H1 (cell line): ENCODE data around the gene NCAPD2. TPM values are rescaled to one million over a fixed set of nuclear protein-coding genes. Genes with fewer than 3 reads are reported as not detected.

Experiments used
- CTCF ChIA-PET: fragments of 300-600 bp; sonication (Branson Sonifier 250); formaldehyde crosslinking; loops from one replicate; lab custom pipeline; 2021; ENCODE audit not compliant: partially characterized antibody; lab: Charles Lee
- POLR2A ChIA-PET: fragments of 300-600 bp; sonication (Branson Sonifier 250); formaldehyde crosslinking; loops from one replicate; lab custom pipeline; 2021; ENCODE audit warnings: inconsistent platforms; ENCODE audit not compliant: partially characterized antibody; lab: Charles Lee
- DNase-seq, 2 experiments: peaks; one replicate each; pipeline versions ENCODE4 v3.0.0 to v3.0.0-alpha.2; 2010 to 2022; ENCODE audit warnings: low spot score in 2 of 2, low read depth in 1 of 2, mixed read lengths in 1 of 2
- FAIRE-seq: peaks from 2 replicates; lab custom pipeline; 2011; peaks lifted over from hg19 to GRCh38; lab: Jason Lieb, UNC
- H2AFZ ChIP-seq: 2 replicates; pipeline ENCODE4 v1.8.1; 2012; ENCODE audit warnings: low read length, inconsistent platforms
- H2AK5ac ChIP-seq: 2 replicates; pipeline ENCODE4 v1.6.1; 2013; ENCODE audit warnings: low read depth, low read length
- H2BK120ac ChIP-seq: replicated peaks from 2 replicates; pipeline ENCODE3; 2013; ENCODE audit warnings: low read depth, low read length, inconsistent platforms
- H2BK12ac ChIP-seq: 2 replicates; pipeline ENCODE4 v1.6.1; 2013; ENCODE audit warnings: low read depth, low read length
- H2BK15ac ChIP-seq: 2 replicates; pipeline ENCODE4 v1.6.1; 2013; ENCODE audit warnings: low read length
- H2BK20ac ChIP-seq: 2 replicates; pipeline ENCODE4 v1.6.1; 2013; ENCODE audit warnings: low read length
- H2BK5ac ChIP-seq: 2 replicates; pipeline ENCODE4 v1.6.1; 2013; ENCODE audit warnings: low read depth, low read length
- H3K14ac ChIP-seq: 2 replicates; pipeline ENCODE4 v1.6.1; 2013; ENCODE audit warnings: inconsistent platforms; ENCODE audit not compliant: insufficient read length
- H3K18ac ChIP-seq: 2 replicates; pipeline ENCODE4 v1.6.1; 2013; ENCODE audit warnings: low read length; ENCODE audit errors: extremely low read depth
- H3K23ac ChIP-seq: 2 replicates; pipeline ENCODE4 v1.6.1; 2013; ENCODE audit warnings: inconsistent platforms; ENCODE audit not compliant: insufficient read length
- H3K23me2 ChIP-seq: 2 replicates; pipeline ENCODE4 v1.6.1; 2013; ENCODE audit warnings: low read depth, low read length
- H3K27ac ChIP-seq: 2 replicates; pipeline ENCODE4 v1.6.1; 2011; ENCODE audit warnings: low read depth, low read length, inconsistent platforms
- H3K27me3 ChIP-seq, 4 experiments: replicated peaks in 1 of 4; 1 replicate in 1 of 4; 2 replicates in 3 of 4; pipeline versions ENCODE4 v1.6.1 to v1.8.1; 2011 to 2013; ENCODE audit warnings: low read length in 3 of 4, mild to moderate bottlenecking in 3 of 4, inconsistent platforms in 2 of 4, mixed read lengths in 2 of 4, moderate library complexity in 1 of 4; ENCODE audit not compliant: control insufficient read depth in 3 of 4, insufficient read depth in 3 of 4; ENCODE audit errors: extremely low read depth in 1 of 4
- H3K36me3 ChIP-seq, 4 experiments: 2 replicates each; pipeline versions ENCODE4 v1.6.1 to v1.8.1; 2011 to 2013; ENCODE audit warnings: mild to moderate bottlenecking in 4 of 4, low read length in 3 of 4, moderate library complexity in 2 of 4, control low read depth in 1 of 4, inconsistent platforms in 1 of 4; ENCODE audit not compliant: insufficient read depth in 4 of 4, control insufficient read depth in 2 of 4
- H3K4ac ChIP-seq: replicated peaks from 2 replicates; pipeline ENCODE3; 2013; ENCODE audit warnings: low read length, low read depth, mixed read lengths, inconsistent platforms; ENCODE audit not compliant: insufficient read length
- H3K4me1 ChIP-seq, 4 experiments: replicated peaks in 1 of 4; 1 replicate in 1 of 4; 2 replicates in 3 of 4; pipeline versions ENCODE4 v1.6.1 to v1.8.1; 2011 to 2013; ENCODE audit warnings: low read length in 3 of 4, inconsistent platforms in 2 of 4, mixed read lengths in 1 of 4; ENCODE audit not compliant: insufficient read depth in 4 of 4, control insufficient read depth in 3 of 4
- H3K4me2 ChIP-seq, 2 experiments: 2 replicates each; pipeline versions ENCODE4 v1.6.1 to v1.8.1; 2011 to 2013; ENCODE audit warnings: low read depth in 2 of 2, low read length in 2 of 2, control low read depth in 1 of 2, inconsistent platforms in 1 of 2, mild to moderate bottlenecking in 1 of 2; ENCODE audit not compliant: insufficient read depth in 1 of 2
- H3K4me3 ChIP-seq, 4 experiments: fragments of 200-600, 300-600 bp in 1 of 4; sonication (generic), shearing (Covaris generic), sonication (Bioruptor Twin) in 1 of 4; 2 replicates each; pipeline versions ENCODE4 v1.5.1 to v1.8.1; 2011 to 2016; ENCODE audit warnings: low read length in 4 of 4, low read depth in 3 of 4, control low read depth in 2 of 4, inconsistent platforms in 2 of 4, mild to moderate bottlenecking in 2 of 4, mixed read lengths in 1 of 4, moderate library complexity in 1 of 4; ENCODE audit not compliant: insufficient read depth in 2 of 4; ENCODE audit errors: extremely low read depth in 1 of 4
- H3K56ac ChIP-seq: replicated peaks from 2 replicates; pipeline ENCODE3; 2013; ENCODE audit warnings: low read depth, mild to moderate bottlenecking, mixed read lengths, low read length, inconsistent platforms; ENCODE audit not compliant: insufficient read length
- H3K79me1 ChIP-seq: 2 replicates; pipeline ENCODE4 v1.6.1; 2013; ENCODE audit warnings: low read depth, low read length, control low read depth
- H3K79me2 ChIP-seq, 2 experiments: 2 replicates each; pipeline versions ENCODE4 v1.6.1 to v1.8.1; 2012 to 2013; ENCODE audit warnings: low read length in 2 of 2, mild to moderate bottlenecking in 2 of 2, inconsistent platforms in 1 of 2; ENCODE audit not compliant: insufficient read depth in 2 of 2, control insufficient read depth in 1 of 2
- H3K9ac ChIP-seq, 4 experiments: replicated peaks in 1 of 4; 1 replicate in 1 of 4; 2 replicates in 3 of 4; pipeline versions ENCODE4 v1.6.1 to v1.8.1; 2011 to 2013; ENCODE audit warnings: low read depth in 3 of 4, low read length in 3 of 4, control low read depth in 2 of 4, mild to moderate bottlenecking in 2 of 4, moderate library complexity in 2 of 4, inconsistent platforms in 1 of 4; ENCODE audit errors: extremely low read depth in 1 of 4
- H3K9me3 ChIP-seq, 2 experiments: 2 replicates each; pipeline versions ENCODE4 v1.6.1 to v1.8.1; 2012 to 2013; ENCODE audit warnings: mild to moderate bottlenecking in 2 of 2, moderate library complexity in 2 of 2, control low read depth in 1 of 2, inconsistent platforms in 1 of 2, low read depth in 1 of 2, low read length in 1 of 2, mixed read lengths in 1 of 2; ENCODE audit not compliant: insufficient read depth in 2 of 2
- H4K20me1 ChIP-seq, 2 experiments: replicated peaks in 1 of 2; 2 replicates each; pipeline versions ENCODE3 to v1.8.1; 2011 to 2013; ENCODE audit warnings: inconsistent platforms in 2 of 2, low read length in 2 of 2, mild to moderate bottlenecking in 1 of 2; ENCODE audit not compliant: insufficient read depth in 2 of 2, control insufficient read depth in 1 of 2
- H4K5ac ChIP-seq: 2 replicates; pipeline ENCODE4 v1.6.1; 2013; ENCODE audit warnings: low read length, low read depth, mixed read lengths, inconsistent platforms; ENCODE audit not compliant: insufficient read length
- H4K8ac ChIP-seq: 2 replicates; pipeline ENCODE4 v1.8.0; 2013; ENCODE audit warnings: mild to moderate bottlenecking, moderate library complexity, low read length, inconsistent platforms; ENCODE audit not compliant: insufficient read depth; ENCODE audit errors: extremely low read depth
- H4K91ac ChIP-seq: replicated peaks from 2 replicates; pipeline ENCODE3; 2013; ENCODE audit warnings: low read length, mixed read lengths, inconsistent platforms; ENCODE audit not compliant: insufficient read length
- BACH1 ChIP-seq: IDR thresholded peaks from 2 replicates; pipeline ENCODE4 v1.6.1; 2012; ENCODE audit warnings: low read length, improper control_type of control experiment
- CTBP2 ChIP-seq: IDR thresholded peaks from 2 replicates; pipeline ENCODE4 v1.7.0; 2011; ENCODE audit warnings: borderline replicate concordance, mild to moderate bottlenecking, moderate library complexity, mixed read lengths, low read length; ENCODE audit not compliant: insufficient read depth, insufficient read length
- KDM5A ChIP-seq: fragments of 200-600 bp; IDR thresholded peaks from 2 replicates; pipeline ENCODE4 v1.7.1; 2012; ENCODE audit warnings: mild to moderate bottlenecking, low read length, inconsistent platforms, mixed read lengths
- MAFK ChIP-seq: IDR thresholded peaks from 2 replicates; pipeline ENCODE4 v1.6.1; 2012; ENCODE audit warnings: low read depth, mild to moderate bottlenecking, improper control_type of control experiment, low read length
- NANOG ChIP-seq: IDR thresholded peaks from 2 replicates; pipeline ENCODE4 v1.6.1; 2011; ENCODE audit warnings: low read length, low read depth, mild to moderate bottlenecking, inconsistent platforms; ENCODE audit not compliant: insufficient read depth, poor library complexity, severe bottlenecking
- RNF2 ChIP-seq: fragments of 200-900, 300-1000 bp; sonication (generic); IDR thresholded peaks from 2 replicates; pipeline ENCODE4 v1.7.1; 2016; ENCODE audit warnings: borderline replicate concordance, low read depth, mild to moderate bottlenecking, antibody characterized with exemption, low read length; ENCODE audit not compliant: poor library complexity, severe bottlenecking; ENCODE audit errors: missing control alignments
- ZNF274 ChIP-seq: IDR thresholded peaks from 2 replicates; pipeline ENCODE4 v1.7.0; 2012; ENCODE audit warnings: low read length, borderline replicate concordance; ENCODE audit errors: extremely low read depth
- WGBS, 2 experiments: shearing (Covaris generic) in 1 of 2; methylation state at CpG; one replicate each; pipeline versions ENCODE4 v1.1.6 to v1.1.7; 2013 to 2015; ENCODE audit warnings: low lambda C conversion rate in 2 of 2, mixed read lengths in 2 of 2, inconsistent platforms in 1 of 2, low coverage in 1 of 2, missing lambda C conversion rate in 1 of 2; ENCODE audit not compliant: insufficient replicate concordance in 2 of 2, insufficient coverage in 1 of 2, insufficient read length in 1 of 2; ENCODE audit errors: extremely low coverage in 1 of 2, missing lambda C conversion rate in 1 of 2; 5-methylcytosine and 5-hydroxymethylcytosine counted together
- polyA plus RNA-seq, 7 experiments: library from polyadenylated mRNA; depleted of rRNA in 3 of 7; stranded (reverse) in 5 of 7; unstranded in 2 of 7; fragments of >200 nt in 5 of 7; fragments of 200-250 nt in 2 of 7; gene quantifications; 1 replicate in 5 of 7; 2 replicates in 1 of 7; 4 replicates in 1 of 7; pipeline versions ENCODE4 v1.2.1 to v1.2.3, GENCODE V29; 2011 to 2013; ENCODE audit warnings: missing spikeins in 2 of 7, mixed read lengths in 2 of 7
- total RNA-seq: library from RNA; stranded (reverse); fragmentation: NEBNext Ultra II Directional; extraction: Animal tissue kit (Norgen Biotek cat#: 25700); gene quantifications from 2 replicates; pipeline ENCODE4 v1.2.1, GENCODE V29; 2021
- TF ChIP-seq, protein P1 (sequence below), 3 experiments: IDR thresholded peaks; 1 replicate in 2 of 3; 2 replicates in 1 of 3; pipeline versions ENCODE4 v1.5.1 to v1.6.1; 2011; ENCODE audit warnings: low read length in 3 of 3, mild to moderate bottlenecking in 3 of 3, inconsistent platforms in 2 of 3, low read depth in 1 of 3, moderate library complexity in 1 of 3; ENCODE audit not compliant: insufficient read depth in 1 of 3; ENCODE audit errors: control extremely low read depth in 1 of 3

NCAPD2 gene
- total and polyA plus RNA-seq, 2 of the 8 experiments (the other 6 are each of a cell fraction or from before 2014, with no cell fraction given), result 55.8 to 132 TPM

DNA sequence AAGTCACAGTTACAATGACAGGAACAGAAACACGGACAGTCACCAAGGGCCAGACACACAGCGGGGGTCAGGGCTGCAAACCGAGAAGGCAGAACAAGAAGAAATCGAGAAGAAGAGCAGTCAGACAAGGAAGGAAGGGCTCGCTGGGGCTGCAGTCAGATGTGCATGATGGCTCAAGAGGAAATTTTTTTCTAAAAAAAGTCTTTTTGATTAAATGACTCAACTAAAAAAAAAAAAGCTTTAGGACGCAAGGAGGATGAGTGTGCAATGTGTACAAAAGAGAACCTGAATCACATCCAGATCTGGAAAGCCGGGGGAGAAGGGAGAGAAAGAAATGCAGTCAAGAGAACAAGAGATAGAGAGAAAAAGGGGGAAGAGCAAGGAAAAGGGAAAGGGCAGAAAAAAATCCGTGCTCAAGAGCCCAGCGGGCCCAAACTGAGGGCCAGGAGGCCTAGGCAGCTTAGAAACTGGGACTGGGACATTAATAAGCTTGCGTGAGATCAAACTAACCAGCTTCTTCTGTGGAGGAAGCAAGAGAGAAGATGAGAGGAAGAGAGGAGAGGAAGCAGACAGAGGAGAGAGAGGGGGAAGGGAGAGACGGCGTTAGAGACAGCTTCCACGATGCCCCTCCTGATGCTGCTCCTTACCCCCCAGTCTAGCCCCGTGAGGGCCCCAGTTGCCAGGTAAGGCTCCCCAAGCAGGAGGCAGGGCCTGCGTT lies 55.2 kb downstream of the NCAPD2 start:
- no peak overlapping the region for H3K27ac ChIP-seq
- H3K23me2 ChIP-seq, result no peaks in the 10 kb centered on the region
- H3K14ac ChIP-seq, result no peak overlapping the region
- no peak overlapping the region for H2AK5ac ChIP-seq
- H3K27me3 ChIP-seq, result no peaks in the 10 kb centered on the region
- no peak for DNase-seq
- no peak overlapping the region for H4K8ac ChIP-seq
- H4K91ac ChIP-seq, result no peak overlapping the region
- 91% methylated on average over 12 of the region's 15 CpGs; no CpG with 5 or more reads in 1 of the 2 experiments for WGBS, 2 experiments
- no peak overlapping the region for H3K9ac ChIP-seq
- peaks cover 21% of the 10 kb centered on the region for H3K79me1 ChIP-seq
- H3K9me3 ChIP-seq, result no peaks in the 10 kb centered on the region
- FAIRE-seq, result no peak
- POLR2A ChIA-PET, result interaction anchor here (0.7 to 24.2 kb wide), 7 partner anchors 10 to 50 kb away, joined by 3 to 665 read pairs (median 5); partner anchors contain the start of genes GAPDH and NOP2
- no peak overlapping the region for H2BK12ac ChIP-seq
- no peak overlapping the region for H2BK120ac ChIP-seq
- H3K4me3 ChIP-seq, result no peak overlapping the region
- H2BK20ac ChIP-seq, result no peak overlapping the region
- no peak overlapping the region for H3K23ac ChIP-seq
- no peak overlapping the region for H2BK5ac ChIP-seq
- H3K4ac ChIP-seq, result no peak overlapping the region
- no peak overlapping the region for H4K5ac ChIP-seq
- H3K79me2 ChIP-seq, result peaks cover 0 to 35% of the 10 kb centered on the region in 2 experiments; a peak in 2 of 4 replicates
- no peak overlapping the region for H2AFZ ChIP-seq
- no peak overlapping the region for H3K56ac ChIP-seq
- H3K4me1 ChIP-seq, result peaks cover 0 to 5% (median 4%) of the 10 kb centered on the region in 4 experiments; a peak in 5 of 7 replicates
- peaks cover 6 to 20% of the 10 kb centered on the region in 2 experiments for H4K20me1 ChIP-seq
- H3K36me3 ChIP-seq, result peaks cover 8 to 28% (median 13%) of the 10 kb centered on the region in 4 experiments; a peak in 6 of 8 replicates
- no peak overlapping the region for H3K4me2 ChIP-seq
- no peak overlapping the region for H3K18ac ChIP-seq
- CTCF ChIA-PET, result interaction anchor here (0.7 to 24.9 kb wide), 9 partner anchors 3 to 1365 kb away, joined by 3 to 462 read pairs (median 3); partner anchors contain the start of genes GAPDH, IFFO1 and NOP2
- H2BK15ac ChIP-seq, result no peak overlapping the region
- TF ChIP-seq NANOG (no peak), RNF2 (no peak), CTBP2 (no peak), KDM5A (no peak), BACH1 (no peak), ZNF274 (no peak), MAFK (no peak)
- TF ChIP-seq, protein P1, sequence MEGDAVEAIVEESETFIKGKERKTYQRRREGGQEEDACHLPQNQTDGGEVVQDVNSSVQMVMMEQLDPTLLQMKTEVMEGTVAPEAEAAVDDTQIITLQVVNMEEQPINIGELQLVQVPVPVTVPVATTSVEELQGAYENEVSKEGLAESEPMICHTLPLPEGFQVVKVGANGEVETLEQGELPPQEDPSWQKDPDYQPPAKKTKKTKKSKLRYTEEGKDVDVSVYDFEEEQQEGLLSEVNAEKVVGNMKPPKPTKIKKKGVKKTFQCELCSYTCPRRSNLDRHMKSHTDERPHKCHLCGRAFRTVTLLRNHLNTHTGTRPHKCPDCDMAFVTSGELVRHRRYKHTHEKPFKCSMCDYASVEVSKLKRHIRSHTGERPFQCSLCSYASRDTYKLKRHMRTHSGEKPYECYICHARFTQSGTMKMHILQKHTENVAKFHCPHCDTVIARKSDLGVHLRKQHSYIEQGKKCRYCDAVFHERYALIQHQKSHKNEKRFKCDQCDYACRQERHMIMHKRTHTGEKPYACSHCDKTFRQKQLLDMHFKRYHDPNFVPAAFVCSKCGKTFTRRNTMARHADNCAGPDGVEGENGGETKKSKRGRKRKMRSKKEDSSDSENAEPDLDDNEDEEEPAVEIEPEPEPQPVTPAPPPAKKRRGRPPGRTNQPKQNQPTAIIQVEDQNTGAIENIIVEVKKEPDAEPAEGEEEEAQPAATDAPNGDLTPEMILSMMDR (IDR thresholded peaks at IDR 0.05; ENCODE audit: control extremely low read depth in 1 of 3, insufficient read depth in 1 of 3, low read depth in 1 of 3, low read length in 3 of 3), result no peak
